ENCODE data around the gene FBXO27.
"Not testable (repeated sequence)": the region's sequence is repeated elsewhere in the genome, so short reads cannot be mapped to it uniquely, and the experiment has no call there.

FBXO27 gene

GRCh38 chr19:38987745-38988144 is 44.6 kb downstream of the FBXO27 start:
- not testable (repeated sequence) for DNase-seq

- DNase-seq, result no peak
Observed at GRCh38 chr19:38985262-38985661, 47.1 kb downstream of the FBXO27 start.

DNA sequence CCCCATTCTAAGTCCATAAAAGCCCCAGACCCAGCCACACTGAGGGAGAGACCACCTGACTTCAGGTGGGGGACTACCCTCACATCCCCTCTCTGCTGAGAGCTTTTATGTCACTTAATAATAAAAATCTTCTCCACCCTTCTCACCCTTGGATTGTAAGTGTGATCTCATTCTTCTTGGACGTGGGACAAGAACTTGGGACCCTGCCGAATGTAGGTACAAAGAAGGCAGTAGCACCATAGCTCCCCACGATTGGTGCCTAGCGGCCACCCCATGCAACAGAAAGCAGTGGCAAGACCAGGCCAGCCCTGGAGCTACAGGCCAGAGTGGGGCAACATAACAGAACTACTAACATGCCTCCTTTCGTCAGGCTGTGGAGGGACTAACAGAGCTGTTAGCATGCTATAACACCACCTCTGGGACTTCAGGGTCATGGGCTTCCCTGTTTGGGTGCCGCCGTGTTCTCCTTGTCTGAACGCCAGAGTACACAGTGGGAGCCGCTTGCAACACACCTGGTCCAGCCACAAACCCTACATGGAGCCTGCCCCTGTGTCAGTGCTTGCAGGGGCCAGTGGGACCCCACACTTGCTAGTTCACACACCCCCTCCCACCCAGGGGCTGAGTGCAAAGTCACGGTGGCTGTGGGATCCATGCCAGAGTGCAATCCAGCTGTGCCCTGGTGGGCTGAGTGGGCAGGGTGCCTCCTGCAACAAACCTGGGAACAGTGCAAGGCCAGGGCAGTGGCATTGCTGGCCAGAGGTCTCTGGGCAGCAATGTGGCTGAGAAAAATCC is 51.6 kb downstream of the FBXO27 start:
- no peak for DNase-seq

DNA sequence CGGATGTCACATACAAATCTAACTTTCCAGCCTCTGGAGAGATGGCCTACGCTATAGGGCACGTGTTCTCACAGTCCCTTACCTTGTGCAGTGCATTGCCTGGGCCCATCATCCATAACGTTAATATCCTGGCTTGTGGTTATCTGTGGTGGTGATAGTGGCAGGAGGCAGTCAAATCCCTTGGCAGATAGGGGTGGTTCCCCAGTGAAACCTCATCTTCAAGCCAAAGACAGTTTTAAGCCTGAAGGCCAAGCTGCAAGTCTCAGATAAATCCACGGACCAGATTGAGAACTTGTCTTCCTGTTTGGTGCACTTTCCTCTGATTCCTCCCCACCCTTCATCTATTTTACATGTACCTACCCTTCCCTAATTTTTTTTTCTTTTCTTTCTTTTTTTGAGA is 52.5 kb downstream of the FBXO27 start:
- DNase-seq, result no peak

GRCh38 chr19:38978326-38978689 is 54.0 kb downstream of the FBXO27 start:
- DNase-seq, result no peak

- DNase-seq, result no peak
Observed at GRCh38 chr19:38977445-38978325, 54.7 kb downstream of the FBXO27 start.

GRCh38 chr19:38975861-38976271 is 56.5 kb downstream of the FBXO27 start:
- no peak for DNase-seq

DNA sequence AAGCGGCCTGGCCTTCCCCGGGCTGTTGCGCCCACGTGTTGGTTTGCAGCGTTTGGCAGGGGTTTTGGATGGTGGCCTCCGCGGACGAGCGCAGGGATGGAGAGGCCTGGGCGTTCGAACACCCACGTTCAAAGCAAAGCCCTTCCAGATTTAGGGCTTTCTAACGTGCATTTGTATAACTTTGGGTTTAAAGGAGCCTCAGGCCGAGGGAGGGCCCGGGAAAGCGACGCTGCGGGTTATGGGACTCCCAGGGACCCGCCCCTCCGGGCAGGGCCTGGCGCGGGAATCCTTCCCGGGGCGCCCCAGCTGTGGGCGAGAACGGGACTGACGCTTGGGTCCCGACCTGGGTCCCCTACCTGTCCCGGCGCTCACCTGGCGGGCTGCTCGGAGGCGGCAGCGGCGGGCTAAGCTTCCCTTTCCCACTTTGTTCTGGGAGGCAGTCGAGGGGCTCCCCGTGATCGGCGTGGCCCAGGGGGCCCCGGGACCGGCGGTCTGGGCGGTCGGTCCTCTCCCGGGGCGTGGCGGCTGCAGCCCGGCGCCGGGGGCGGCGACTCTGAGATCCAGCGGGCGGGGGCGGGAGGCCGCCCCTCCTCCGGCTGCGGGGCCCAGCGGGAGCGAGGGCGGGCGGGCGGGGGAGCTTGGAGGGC is 57.0 kb downstream of the FBXO27 start, which contains the start of gene FBXO17:
Gene FBXO17, minus strand, starts transcription at position 529 of the 647 bp plus-strand sequence. CDS start 25,423 bp downstream, outside the sequence.
- no peak for DNase-seq

DNA sequence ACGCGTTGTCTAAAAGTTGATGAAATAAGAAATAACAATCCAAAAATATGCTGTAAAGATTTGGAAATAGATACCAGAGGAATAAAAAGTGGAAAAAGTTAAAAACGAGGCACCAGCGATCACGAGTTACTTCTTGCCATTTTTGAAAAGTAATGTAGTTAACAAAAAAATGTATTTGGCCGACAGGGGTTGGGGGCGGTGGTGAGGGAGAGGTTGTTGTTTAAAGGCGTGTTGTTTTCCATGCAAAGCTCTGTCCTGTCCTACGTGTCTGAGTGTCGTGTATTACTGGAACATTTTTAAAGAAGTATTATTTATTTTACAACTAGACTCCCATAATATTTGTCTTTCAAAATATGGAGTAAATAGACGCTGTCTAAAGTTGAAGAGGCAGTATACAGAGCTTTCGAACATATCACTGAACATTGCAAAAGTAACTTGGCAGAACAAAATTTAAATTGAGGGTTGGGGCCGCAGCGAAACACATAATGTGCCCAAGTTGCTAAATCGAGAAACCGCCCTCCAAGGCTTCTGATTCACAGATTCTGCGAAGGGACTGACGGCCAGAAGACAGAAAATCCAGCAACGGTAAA is 57.6 kb downstream of the FBXO27 start:
- DNase-seq, result no peak

Data from activated gamma-delta T cell (primary cell).